HPDE6-E6E7 (cell line): ENCODE data around the gene CRIM1.

Source experiments
- DNase-seq: peaks from one replicate; pipeline ENCODE4 v3.0.0; 2011; ENCODE audit warnings: missing footprints; ENCODE audit errors: extremely low spot score

Gene CRIM1

GRCh38 chr2:36577884-36578283, 222.3 kb downstream of the CRIM1 start:
- no peak for DNase-seq

- DNase-seq: no peak
Observed at GRCh38 chr2:36578343-36579296, 223.0 kb downstream of the CRIM1 start.

- no peak for DNase-seq
Observed at GRCh38 chr2:36579297-36579664, 223.7 kb downstream of the CRIM1 start.

- DNase-seq: no peak
Observed at GRCh38 chr2:36582538-36582937, 227.0 kb downstream of the CRIM1 start.

- DNase-seq: no peak
Observed at GRCh38 chr2:36582951-36583350, 227.4 kb downstream of the CRIM1 start.

GRCh38 chr2:36584148-36584794, 228.7 kb downstream of the CRIM1 start:
- DNase-seq: no peak

- DNase-seq: no peak
Observed at GRCh38 chr2:36586672-36587071, 231.1 kb downstream of the CRIM1 start.

GRCh38 chr2:36587101-36587500, 231.5 kb downstream of the CRIM1 start:
- no peak for DNase-seq

- no peak for DNase-seq
Observed at GRCh38 chr2:36587556-36587955, 232.0 kb downstream of the CRIM1 start.

- no peak for DNase-seq
Observed at GRCh38 chr2:36589230-36589630, 233.7 kb downstream of the CRIM1 start.

GRCh38 chr2:36594849-36595248, 239.3 kb downstream of the CRIM1 start:
- DNase-seq: no peak

GRCh38 chr2:36596397-36596796, 240.8 kb downstream of the CRIM1 start:
- DNase-seq: no peak

- no peak for DNase-seq
Observed at GRCh38 chr2:36597003-36597531, 241.5 kb downstream of the CRIM1 start.

GRCh38 chr2:36597532-36598377, 242.2 kb downstream of the CRIM1 start, which contains the start of gene FEZ2:
FEZ2 (minus strand) TSS chr2:36598168; CDS start chr2:36598142, 26 bp downstream.
- peak; percentile 76 for DNase-seq
